Esophagus squamous epithelium (tissue), 5 donors: ENCODE data around the gene SLC35E3. TPM values are rescaled to one million over a fixed set of nuclear protein-coding genes. Genes with fewer than 3 reads are reported as not detected.

Source experiments
- DNase-seq: peaks from one replicate; lab custom pipeline; 2025; lab: John Stamatoyannopoulos, UW
- H3K27ac ChIP-seq, 4 donors: fragments of 200-600 bp; sonication (generic); one replicate each; pipeline ENCODE4 v1.5.1; 2016 to 2019; ENCODE audit warnings: mild to moderate bottlenecking in 1 of 4
- H3K27me3 ChIP-seq, 4 donors: fragments of 200-600 bp; sonication (generic); 1 replicate in 3 of 4; 2 replicates in 1 of 4; pipeline versions ENCODE4 v1.5.1 to v1.6.0; 2017 to 2021; ENCODE audit warnings: antibody characterized with exemption in 1 of 4
- H3K36me3 ChIP-seq, 3 donors: fragments of 200-600 bp; sonication (generic); one replicate each; pipeline ENCODE4 v1.5.1; 2016 to 2019
- H3K4me1 ChIP-seq, 3 donors: fragments of 200-600 bp; sonication (generic); one replicate each; pipeline ENCODE4 v1.5.1; 2017 to 2019
- H3K4me3 ChIP-seq, 4 donors: fragments of 200-600 bp; sonication (generic); 1 replicate in 3 of 4; 2 replicates in 1 of 4; pipeline ENCODE4 v1.5.1; 2016 to 2019; ENCODE audit warnings: mild to moderate bottlenecking in 2 of 4, moderate library complexity in 1 of 4
- H3K9me3 ChIP-seq, 3 donors: fragments of 200-600 bp; sonication (generic); one replicate each; pipeline ENCODE4 v1.5.1; 2016 to 2019
- CTCF ChIP-seq, 6 experiments: fragments of 450-650 bp in 4 of 6; fragments of 200-600 bp in 2 of 6; sonication (generic) in 2 of 6; IDR thresholded peaks; one replicate each; pipeline ENCODE4 v1.5.1; 2016 to 2019; ENCODE audit warnings: antibody characterized with exemption in 6 of 6, mild to moderate bottlenecking in 4 of 6, moderate library complexity in 4 of 6
- POLR2A ChIP-seq, 4 donors: fragments of 450-650 bp; IDR thresholded peaks; one replicate each; pipeline ENCODE4 v1.6.1; 2017; ENCODE audit warnings: antibody characterized with exemption in 4 of 4, mild to moderate bottlenecking in 4 of 4, moderate library complexity in 3 of 4
- WGBS, 2 donors: methylation state at CpG; one replicate each; pipeline ENCODE4 v1.1.5; 2018; 5-methylcytosine and 5-hydroxymethylcytosine counted together
- intact Hi-C: fragments of 100-400 bp; cut with DNase I; formaldehyde crosslinking; loops from one replicate; pipeline ENCODE4 v1.15.0; 2022
- total RNA-seq, 4 donors: library from RNA; depleted of rRNA; stranded (reverse); fragments of >200 nt; gene quantifications; one replicate each; pipeline ENCODE4 v1.1.0, GENCODE V29; 2016
- donor health status: DM: yes; HTN: yes; CAD: no.

SLC35E3 gene
- total RNA-seq, 4 donors from 2014 or later: 2.2 to 8.5 (median 4.6) TPM

- peaks cover 14 to 100% (median 50%) of the 10 kb centered on the region in 3 donors for H3K36me3 ChIP-seq
- 84 to 98% methylated on average over 3 of the region's 3 CpGs for WGBS, 2 donors
- intact Hi-C loops: no loop called here
- no peak overlapping the region for H3K27ac ChIP-seq
- H3K4me1 ChIP-seq: peaks cover 0 to 4% (median 0%) of the 10 kb centered on the region in 3 donors
- no peak overlapping the region for H3K4me3 ChIP-seq
- DNase-seq: no peak
- no peak for TF ChIP-seq POLR2A (IDR thresholded peaks at IDR 0.05)
- no peak for TF ChIP-seq CTCF (IDR thresholded peaks at IDR 0.05)
- H3K27me3 ChIP-seq: no peaks in the 10 kb centered on the region
- no peaks in the 10 kb centered on the region for H3K9me3 ChIP-seq
Observed at GRCh38 chr12:68823696-68824095, 77.7 kb downstream of the SLC35E3 start.

GRCh38 chr12:68824131-68824530 is 78.2 kb downstream of the SLC35E3 start:
- H3K4me1 ChIP-seq: peaks cover 0 to 4% (median 0%) of the 10 kb centered on the region in 3 donors
- H3K36me3 ChIP-seq: peaks cover 14 to 100% (median 54%) of the 10 kb centered on the region in 3 donors
- H3K4me3 ChIP-seq: no peak overlapping the region
- no peak for TF ChIP-seq POLR2A (IDR thresholded peaks at IDR 0.05)
- no peaks in the 10 kb centered on the region for H3K9me3 ChIP-seq
- H3K27ac ChIP-seq: no peak overlapping the region
- H3K27me3 ChIP-seq: no peaks in the 10 kb centered on the region
- intact Hi-C loops: no loop called here
- DNase-seq: no peak
- 95 to 97% methylated on average over 4 to 5 of the region's 5 CpGs for WGBS, 2 donors

DNA sequence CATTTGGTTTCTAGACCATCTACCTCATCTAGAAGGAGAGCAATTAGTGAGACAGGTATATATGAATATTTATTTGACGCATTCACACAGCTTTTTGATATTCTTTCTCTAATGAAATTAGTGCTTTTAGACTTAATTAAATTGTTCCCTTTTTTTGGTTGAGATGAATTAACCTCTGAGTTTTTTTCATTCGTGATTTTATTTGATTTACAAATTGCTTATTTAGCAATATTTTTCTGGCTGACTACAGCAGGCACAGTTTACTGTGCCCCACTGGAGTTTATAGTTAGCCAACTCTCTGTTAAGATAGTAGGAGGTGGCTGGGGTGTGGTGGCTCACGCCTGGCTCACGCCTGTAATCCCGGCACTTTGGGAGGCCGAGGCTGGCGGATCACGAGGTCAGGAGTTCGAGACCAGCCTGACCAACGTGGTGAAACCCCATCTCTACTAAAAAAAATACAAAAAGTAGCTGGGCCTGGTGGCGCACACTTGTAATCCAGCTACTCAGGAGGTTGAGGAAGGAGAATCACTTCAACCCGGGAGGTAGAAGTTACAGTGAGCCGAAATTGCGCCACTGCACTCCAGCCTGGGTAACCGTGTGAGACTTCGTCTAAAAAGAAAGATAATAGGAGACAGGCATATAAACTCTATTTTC is 78.7 kb downstream of the SLC35E3 start:
- Histone ChIP-seq H3K36me3 (peaks cover 14 to 100% (median 53%) of the 10 kb centered on the region in 3 donors), H3K9me3 (no peaks in the 10 kb centered on the region), H3K27ac (no peak overlapping the region), H3K27me3 (no peaks in the 10 kb centered on the region), H3K4me3 (no peak overlapping the region), H3K4me1 (peaks cover 0 to 4% (median 0%) of the 10 kb centered on the region in 3 donors)
- no peak for DNase-seq
- 89 to 95% methylated on average over 9 to 12 of the region's 16 CpGs for WGBS, 2 donors
- intact Hi-C loops: no loop called here
- TF ChIP-seq CTCF (IDR thresholded peaks at IDR 0.05): no peak

DNA sequence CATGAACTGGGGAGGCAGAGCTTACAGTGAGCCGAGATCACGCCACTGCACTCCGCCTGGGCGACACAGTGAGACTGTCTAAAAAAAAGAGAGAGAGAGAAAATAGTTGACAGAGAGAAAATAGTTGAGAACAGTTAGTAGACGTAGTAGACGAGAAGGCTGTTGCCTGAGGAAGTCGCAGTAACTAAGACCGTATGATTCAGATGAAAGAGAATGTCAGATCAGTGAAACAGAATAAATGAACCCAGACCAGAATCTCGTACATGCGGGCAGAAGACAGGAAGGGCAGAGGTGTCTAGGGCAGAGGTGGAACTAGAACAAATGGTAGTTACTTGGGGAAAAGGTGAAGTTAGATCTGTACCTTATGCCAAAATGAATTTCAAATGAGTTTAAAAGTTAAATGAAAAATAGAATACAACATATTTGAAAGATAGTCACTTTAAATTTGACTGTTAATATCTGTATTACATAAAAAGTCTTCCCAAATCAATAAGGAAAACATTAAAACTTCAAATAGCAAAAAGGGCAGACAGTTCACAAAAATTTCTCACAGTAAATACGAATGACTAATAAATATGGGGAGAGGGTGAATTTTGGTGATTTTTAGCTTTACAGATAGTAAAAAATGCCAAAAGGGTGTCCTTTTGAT is 79.7 kb downstream of the SLC35E3 start:
- no peak for DNase-seq
- TF ChIP-seq CTCF (IDR thresholded peaks at IDR 0.05) (no peak), POLR2A (IDR thresholded peaks at IDR 0.05) (no peak)
- peaks cover 0 to 4% (median 0%) of the 10 kb centered on the region in 3 donors for H3K4me1 ChIP-seq
- peaks cover 15 to 100% (median 52%) of the 10 kb centered on the region in 3 donors for H3K36me3 ChIP-seq
- 86 to 91% methylated on average over 11 of the region's 11 CpGs for WGBS, 2 donors
- intact Hi-C loops: no loop called here
- no peaks in the 10 kb centered on the region for H3K9me3 ChIP-seq
- no peaks in the 10 kb centered on the region for H3K27me3 ChIP-seq
- H3K27ac ChIP-seq: no peak overlapping the region
- H3K4me3 ChIP-seq: no peak overlapping the region

DNA sequence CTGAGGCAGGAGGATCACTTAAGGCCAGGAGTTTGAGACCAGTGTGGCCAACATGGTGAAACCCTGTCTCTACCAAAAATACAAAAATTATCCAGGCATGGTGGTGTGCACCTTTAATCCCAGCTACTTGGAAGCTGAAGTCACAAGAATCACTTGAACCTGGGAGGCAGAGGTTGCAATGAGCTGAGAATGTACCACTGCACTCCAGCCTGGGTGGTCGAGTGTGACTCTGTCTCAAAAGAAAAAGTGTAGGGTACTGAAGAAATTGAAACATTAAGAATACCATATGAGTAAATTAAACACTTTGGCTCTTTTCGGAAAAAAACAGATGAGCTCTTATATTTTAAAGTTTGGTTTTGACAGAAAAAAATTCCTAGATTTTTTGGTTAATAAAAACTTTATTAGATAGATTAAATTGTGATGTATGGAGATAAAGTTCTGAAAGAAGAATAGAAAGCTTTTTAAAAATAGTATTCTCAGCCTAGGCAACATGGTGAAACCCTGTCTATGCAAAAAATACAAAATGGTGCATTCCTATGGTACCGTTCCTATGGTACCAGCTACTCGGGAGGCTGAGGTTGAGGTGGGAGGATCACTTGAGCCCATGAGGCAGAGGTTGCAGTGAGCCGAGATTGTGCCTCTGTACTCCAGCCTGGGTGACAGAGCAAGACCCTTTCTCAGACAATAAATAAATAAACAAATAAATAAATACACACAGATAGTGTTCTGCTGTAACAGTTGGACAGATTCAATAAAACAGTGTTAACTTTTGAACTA is 82.1 kb downstream of the SLC35E3 start:
- no peak overlapping the region for H3K4me3 ChIP-seq
- no peak overlapping the region for H3K27ac ChIP-seq
- no peaks in the 10 kb centered on the region for H3K27me3 ChIP-seq
- no peaks in the 10 kb centered on the region for H3K9me3 ChIP-seq
- TF ChIP-seq POLR2A (IDR thresholded peaks at IDR 0.05): no peak
- no peak for TF ChIP-seq CTCF (IDR thresholded peaks at IDR 0.05)
- 74 to 84% methylated on average over 5 of the region's 5 CpGs for WGBS, 2 donors
- no peak for DNase-seq
- intact Hi-C loops: no loop called here
- H3K36me3 ChIP-seq: peaks cover 15 to 98% (median 43%) of the 10 kb centered on the region in 3 donors
- H3K4me1 ChIP-seq: no peaks in the 10 kb centered on the region
